Measurements from ENCODE around the gene PRUNE1.

PRUNE1 gene

GRCh38 chr1:151008244-151009205 lies at the start of gene PRUNE1:
TSS of gene PRUNE1 (plus strand) at chr1:151008449. CDS start at chr1:151008633, 184 bp downstream.
- peak; percentile 92 to 97 (median 93) for DNase-seq (ENCODE audit: low read depth in 3 of 3)

GRCh38 chr1:150960646-150961045 lies 47.6 kb upstream of the PRUNE1 start:
- DNase-seq (ENCODE audit: low read depth in 3 of 3), result no peak

GRCh38 chr1:150961756-150962155 lies 46.5 kb upstream of the PRUNE1 start:
- no peak for DNase-seq (ENCODE audit: low read depth in 3 of 3)

- DNase-seq (ENCODE audit: low read depth in 3 of 3), result no peak
Measured at GRCh38 chr1:150963321-150964163, 44.7 kb upstream of the PRUNE1 start.

- no peak for DNase-seq (ENCODE audit: low read depth in 3 of 3)
Measured at GRCh38 chr1:150964164-150964489, 44.1 kb upstream of the PRUNE1 start.

- DNase-seq (ENCODE audit: low read depth in 3 of 3), result no peak
Measured at GRCh38 chr1:150965605-150966004, 42.6 kb upstream of the PRUNE1 start.

GRCh38 chr1:150966011-150966410 lies 42.2 kb upstream of the PRUNE1 start:
- no peak for DNase-seq (ENCODE audit: low read depth in 3 of 3)

- no peak for DNase-seq (ENCODE audit: low read depth in 3 of 3)
Measured at GRCh38 chr1:150967936-150968335, 40.3 kb upstream of the PRUNE1 start.

- no peak for DNase-seq (ENCODE audit: low read depth in 3 of 3)
Measured at GRCh38 chr1:150968491-150968890, 39.8 kb upstream of the PRUNE1 start.

- no peak for DNase-seq (ENCODE audit: low read depth in 3 of 3)
Measured at GRCh38 chr1:150969626-150970025, 38.6 kb upstream of the PRUNE1 start.

- no peak for DNase-seq (ENCODE audit: low read depth in 3 of 3)
Measured at GRCh38 chr1:150970808-150971582, 37.3 kb upstream of the PRUNE1 start.

- no peak for DNase-seq (ENCODE audit: low read depth in 3 of 3)
Measured at GRCh38 chr1:150971583-150972416, 36.4 kb upstream of the PRUNE1 start.

GRCh38 chr1:150972417-150972940 lies 35.8 kb upstream of the PRUNE1 start:
- no peak for DNase-seq (ENCODE audit: low read depth in 3 of 3)

GRCh38 chr1:150973258-150973835 lies 34.9 kb upstream of the PRUNE1 start:
- DNase-seq (ENCODE audit: low read depth in 3 of 3), result peak in 1 of 3 experiments; percentile 17

GRCh38 chr1:150973836-150974579 lies 34.2 kb upstream of the PRUNE1 start:
- peak in 2 of 3 experiments; percentile 11 to 49 for DNase-seq (ENCODE audit: low read depth in 3 of 3)

GRCh38 chr1:150974580-150975478 lies 33.4 kb upstream of the PRUNE1 start, which contains the start of gene CERS2:
TSS of gene CERS2 (minus strand) at chr1:150974835. CDS start at chr1:150969090, 5,745 bp downstream.
- peak; percentile 29 to 65 (median 41) for DNase-seq (ENCODE audit: low read depth in 3 of 3)

GRCh38 chr1:150976401-150976821 lies 31.8 kb upstream of the PRUNE1 start:
- DNase-seq (ENCODE audit: low read depth in 3 of 3), result no peak
